HG02885 (cell line): ENCODE data around the gene GAREM2.
"Not testable (repeated sequence)": the region's sequence is repeated elsewhere in the genome, so short reads cannot be mapped to it uniquely, and the experiment has no call there.

Source experiments
- ATAC-seq: cut with Tn5 transposase; IDR thresholded peaks from one replicate; pipeline ENCODE4 v1.9.1; 2021; ENCODE audit warnings: mild to moderate bottlenecking; ENCODE audit not compliant: unreplicated experiment, poor library complexity

GAREM2 gene

GRCh38 chr2:26172871-26173775, at the start of gene GAREM2:
Gene GAREM2, plus strand, starts transcription at chr2:26173088. Its CDS starts 133 bp downstream, at chr2:26173221.
- no peak for ATAC-seq

GRCh38 chr2:26123426-26123825, 49.5 kb upstream of the GAREM2 start:
- ATAC-seq = no peak

- no peak for ATAC-seq
Observed at GRCh38 chr2:26126074-26126473, 46.8 kb upstream of the GAREM2 start.

- no peak for ATAC-seq
Observed at GRCh38 chr2:26128176-26128575, 44.7 kb upstream of the GAREM2 start.

- no peak for ATAC-seq
Observed at GRCh38 chr2:26130763-26131162, 42.1 kb upstream of the GAREM2 start.

GRCh38 chr2:26136451-26136850, 36.4 kb upstream of the GAREM2 start:
- ATAC-seq = no peak

GRCh38 chr2:26139269-26140183, 33.4 kb upstream of the GAREM2 start:
- ATAC-seq = no peak

- ATAC-seq = no peak
Observed at GRCh38 chr2:26141145-26141769, 31.6 kb upstream of the GAREM2 start.

GRCh38 chr2:26144031-26144430, 28.9 kb upstream of the GAREM2 start:
- no peak for ATAC-seq

GRCh38 chr2:26144953-26145680, 27.8 kb upstream of the GAREM2 start:
- no peak for ATAC-seq

GRCh38 chr2:26148501-26148900, 24.4 kb upstream of the GAREM2 start:
- no peak for ATAC-seq

GRCh38 chr2:26150243-26150642, 22.6 kb upstream of the GAREM2 start:
- ATAC-seq = no peak

GRCh38 chr2:26157580-26157979, 15.3 kb upstream of the GAREM2 start:
- no peak for ATAC-seq

GRCh38 chr2:26161926-26162325, 11.0 kb upstream of the GAREM2 start:
- ATAC-seq = no peak

GRCh38 chr2:26162963-26163362, 9.9 kb upstream of the GAREM2 start:
- ATAC-seq = no peak

- no peak for ATAC-seq
Observed at GRCh38 chr2:26164231-26164630, 8.7 kb upstream of the GAREM2 start.

- no peak for ATAC-seq
Observed at GRCh38 chr2:26164641-26165211, 8.2 kb upstream of the GAREM2 start.

- no peak for ATAC-seq
Observed at GRCh38 chr2:26165403-26165802, 7.5 kb upstream of the GAREM2 start.

- not testable (repeated sequence) for ATAC-seq
Observed at GRCh38 chr2:26166541-26166940, 6.3 kb upstream of the GAREM2 start.

- ATAC-seq = no peak
Observed at GRCh38 chr2:26168785-26169184, 4.1 kb upstream of the GAREM2 start.
